ENCODE data around the gene HARBI1. TPM values are rescaled to one million over a fixed set of nuclear protein-coding genes. Genes with fewer than 3 reads are reported as not detected.

HARBI1 gene
- total RNA-seq, 1 donor from 2014 or later = 2.8 TPM

GRCh38 chr11:46555267-46556054 lies 61.6 kb downstream of the HARBI1 start:
- DNase-seq (ENCODE audit: low spot score) = no peak
- ATAC-seq = no peak

GRCh38 chr11:46554213-46555147 lies 62.5 kb downstream of the HARBI1 start:
- DNase-seq (ENCODE audit: low spot score) = no peak
- peak; percentile 73 for ATAC-seq

GRCh38 chr11:46553814-46554212 lies 63.2 kb downstream of the HARBI1 start:
- ATAC-seq (peak; percentile 24), DNase-seq (ENCODE audit: low spot score) (no peak)

Other genes starting within 250 kb of the HARBI1 start
- 2.0 TPM for gene MDK, start 235.6 kb downstream of the HARBI1 start, total RNA-seq
- not detected for gene CHRM4, start 225.5 kb downstream of the HARBI1 start, total RNA-seq
- 14.7 TPM for gene AMBRA1, start 23.2 kb downstream of the HARBI1 start, total RNA-seq
- 43.0 TPM for gene ATG13, start 326 bp upstream of the HARBI1 start, total RNA-seq
- gene ARHGAP1, start 83.4 kb upstream of the HARBI1 start, total RNA-seq = 29.3 TPM
- gene ZNF408, start 83.8 kb upstream of the HARBI1 start, total RNA-seq = 9.4 TPM
- gene F2, start 102.0 kb upstream of the HARBI1 start, total RNA-seq = 1,408 TPM
- 19.5 TPM for gene CKAP5, start 229.1 kb upstream of the HARBI1 start, total RNA-seq